ENCODE results near the gene NSRP1. TPM values are rescaled to one million over a fixed set of nuclear protein-coding genes. Genes with fewer than 3 reads are reported as not detected.

Gene NSRP1
- total and polyA plus RNA-seq, 2 of the 4 experiments (the other 2 are of a cell fraction), result 3.4 to 14.2 TPM

DNA sequence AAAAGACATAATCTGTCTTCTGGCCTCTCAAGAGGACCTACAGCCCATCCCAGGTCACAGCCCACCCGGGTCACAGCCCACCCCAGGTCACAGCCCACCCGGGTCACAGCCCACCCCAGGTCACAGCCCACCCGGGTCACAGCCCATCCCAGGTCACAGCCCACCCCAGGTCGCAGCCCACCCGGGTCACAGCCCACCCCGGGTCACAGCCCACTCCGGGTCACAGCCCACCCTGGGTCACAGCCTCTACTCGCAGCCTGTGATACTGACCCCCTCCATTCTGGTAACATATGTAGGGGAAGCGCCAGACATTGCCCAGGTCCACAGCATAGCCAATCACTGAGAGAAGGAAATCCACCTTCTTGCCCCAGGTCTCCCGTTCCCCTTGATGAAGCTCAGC lies 104.7 kb downstream of the NSRP1 start:
- Histone ChIP-seq H4K8ac (ENCODE audit: low read depth in 2 of 2, low read length in 2 of 2) (no peak overlapping the region), H4K5ac (ENCODE audit: low read depth, low read length) (no peak overlapping the region), H4K91ac (ENCODE audit: insufficient read depth, low read depth, low read length) (no peak overlapping the region), H3K36me3 (ENCODE audit: control insufficient read depth, insufficient read depth, low read length) (no peaks in the 10 kb centered on the region), H2AK9ac (replicated peaks; ENCODE audit: low read depth, low read length, poor library complexity) (no peak overlapping the region), H3K56ac (ENCODE audit: extremely low read depth, insufficient read depth, low read length) (no peak overlapping the region), H2AK5ac (ENCODE audit: low read depth, low read length) (no peak overlapping the region), H2BK15ac (ENCODE audit: low read depth, low read length) (no peak overlapping the region), H2BK20ac (ENCODE audit: low read depth, low read length) (no peak overlapping the region), H3K27ac (ENCODE audit: insufficient read depth, low read length) (no peak overlapping the region), H3K23ac (ENCODE audit: low read depth, low read length) (no peak overlapping the region), H2BK120ac (ENCODE audit: low read depth, low read length) (no peak overlapping the region), H4K20me1 (ENCODE audit: insufficient read depth, low read length) (no peaks in the 10 kb centered on the region), H2AFZ (replicated peaks; ENCODE audit: low read length, poor library complexity) (no peak overlapping the region), H3K9me1 (ENCODE audit: insufficient read depth, low read length) (0 out of 2 replicates have a peak, but pooled peaks cover 3% of the 10 kb centered on the region), H3K27me3 (ENCODE audit: control insufficient read depth, insufficient read depth, low read length) (peaks cover 51% of the 10 kb centered on the region), H3K4ac (ENCODE audit: low read depth, low read length) (no peak overlapping the region), H3K9ac (ENCODE audit: low read depth, low read length) (no peak overlapping the region), H3K14ac (replicated peaks; ENCODE audit: low read depth, low read length) (no peak overlapping the region), H3K18ac (ENCODE audit: low read depth, low read length) (no peak overlapping the region), H3K4me3 (ENCODE audit: insufficient read depth, low read depth, low read length) (no peak overlapping the region), H3K4me1 (ENCODE audit: control insufficient read depth, insufficient read depth, low read length) (no peaks in the 10 kb centered on the region), H3K79me1 (ENCODE audit: low read depth in 1 of 2, low read length in 2 of 2) (no peaks in the 10 kb centered on the region), H3K9me3 (ENCODE audit: control insufficient read depth, insufficient read depth, low read length) (no peaks in the 10 kb centered on the region), H3K4me2 (ENCODE audit: low read depth, low read length) (no peak overlapping the region), H2BK5ac (ENCODE audit: low read depth, low read length, poor library complexity, severe bottlenecking) (no peak overlapping the region)
- intact Hi-C loops (cut with micrococcal nuclease) (no loop called here), dilution Hi-C loops (cut with HindIII; ENCODE audit: low sequenced_read_pairs, unreplicated experiment) (no loop called here), in situ Hi-C loops (cut with MboI; ENCODE audit: low sequenced_read_pairs) (no loop called here)
- TF ChIP-seq FOS (IDR thresholded peaks at IDR 0.05; ENCODE audit: low read depth, low read length) (no peak), CHD1 (IDR thresholded peaks at IDR 0.05; ENCODE audit: low read depth, low read length) (no peak), BHLHE40 (IDR thresholded peaks at IDR 0.05; ENCODE audit: low read depth, low read length) (no peak), MAFK (IDR thresholded peaks at IDR 0.05; ENCODE audit: low read depth, low read length) (no peak), CEBPB (IDR thresholded peaks at IDR 0.05; ENCODE audit: low read depth, low read length) (no peak), NFE2L2 (IDR thresholded peaks at IDR 0.05; ENCODE audit: low read depth, low read length) (no peak), RCOR1 (IDR thresholded peaks at IDR 0.05; ENCODE audit: insufficient replicate concordance, low read length) (no peak), RAD21 (IDR thresholded peaks at IDR 0.05; ENCODE audit: low read length) (no peak), MXI1 (IDR thresholded peaks at IDR 0.05; ENCODE audit: borderline replicate concordance, low read depth, low read length) (no peak), MAZ (IDR thresholded peaks at IDR 0.05; ENCODE audit: borderline replicate concordance, low read depth, low read length) (no peak)
- TF ChIP-seq, protein P1, sequence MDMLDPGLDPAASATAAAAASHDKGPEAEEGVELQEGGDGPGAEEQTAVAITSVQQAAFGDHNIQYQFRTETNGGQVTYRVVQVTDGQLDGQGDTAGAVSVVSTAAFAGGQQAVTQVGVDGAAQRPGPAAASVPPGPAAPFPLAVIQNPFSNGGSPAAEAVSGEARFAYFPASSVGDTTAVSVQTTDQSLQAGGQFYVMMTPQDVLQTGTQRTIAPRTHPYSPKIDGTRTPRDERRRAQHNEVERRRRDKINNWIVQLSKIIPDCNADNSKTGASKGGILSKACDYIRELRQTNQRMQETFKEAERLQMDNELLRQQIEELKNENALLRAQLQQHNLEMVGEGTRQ (IDR thresholded peaks at IDR 0.05; ENCODE audit: low read depth, low read length), result no peak
- TF ChIP-seq, protein P2, sequence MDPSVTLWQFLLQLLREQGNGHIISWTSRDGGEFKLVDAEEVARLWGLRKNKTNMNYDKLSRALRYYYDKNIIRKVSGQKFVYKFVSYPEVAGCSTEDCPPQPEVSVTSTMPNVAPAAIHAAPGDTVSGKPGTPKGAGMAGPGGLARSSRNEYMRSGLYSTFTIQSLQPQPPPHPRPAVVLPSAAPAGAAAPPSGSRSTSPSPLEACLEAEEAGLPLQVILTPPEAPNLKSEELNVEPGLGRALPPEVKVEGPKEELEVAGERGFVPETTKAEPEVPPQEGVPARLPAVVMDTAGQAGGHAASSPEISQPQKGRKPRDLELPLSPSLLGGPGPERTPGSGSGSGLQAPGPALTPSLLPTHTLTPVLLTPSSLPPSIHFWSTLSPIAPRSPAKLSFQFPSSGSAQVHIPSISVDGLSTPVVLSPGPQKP (IDR thresholded peaks at IDR 0.05; ENCODE audit: borderline replicate concordance, low read depth, low read length), result no peak
- TF ChIP-seq, protein P3, sequence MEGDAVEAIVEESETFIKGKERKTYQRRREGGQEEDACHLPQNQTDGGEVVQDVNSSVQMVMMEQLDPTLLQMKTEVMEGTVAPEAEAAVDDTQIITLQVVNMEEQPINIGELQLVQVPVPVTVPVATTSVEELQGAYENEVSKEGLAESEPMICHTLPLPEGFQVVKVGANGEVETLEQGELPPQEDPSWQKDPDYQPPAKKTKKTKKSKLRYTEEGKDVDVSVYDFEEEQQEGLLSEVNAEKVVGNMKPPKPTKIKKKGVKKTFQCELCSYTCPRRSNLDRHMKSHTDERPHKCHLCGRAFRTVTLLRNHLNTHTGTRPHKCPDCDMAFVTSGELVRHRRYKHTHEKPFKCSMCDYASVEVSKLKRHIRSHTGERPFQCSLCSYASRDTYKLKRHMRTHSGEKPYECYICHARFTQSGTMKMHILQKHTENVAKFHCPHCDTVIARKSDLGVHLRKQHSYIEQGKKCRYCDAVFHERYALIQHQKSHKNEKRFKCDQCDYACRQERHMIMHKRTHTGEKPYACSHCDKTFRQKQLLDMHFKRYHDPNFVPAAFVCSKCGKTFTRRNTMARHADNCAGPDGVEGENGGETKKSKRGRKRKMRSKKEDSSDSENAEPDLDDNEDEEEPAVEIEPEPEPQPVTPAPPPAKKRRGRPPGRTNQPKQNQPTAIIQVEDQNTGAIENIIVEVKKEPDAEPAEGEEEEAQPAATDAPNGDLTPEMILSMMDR (conservative IDR thresholded peaks at IDR 0.05; ENCODE audit: low read depth, low read length), result no peak
- DNase-seq (no peak), ATAC-seq (ENCODE audit: low read depth) (no peak)
- no TSS peak for BruUV-seq (replicated peaks)
- WGBS, 2 experiments (ENCODE audit: extremely low coverage in 2 of 2, insufficient read length in 1 of 2), result no CpG with 5 or more reads among the region's 10 CpGs
- POLR2A ChIA-PET (ENCODE audit: unreplicated experiment), result no interaction called here
- CTCF ChIA-PET, result no interaction called here

All from IMR-90 (cell line).